MCF 10A (cell line): ENCODE data around the gene GLRX5. TPM values are rescaled to one million over a fixed set of nuclear protein-coding genes. Genes with fewer than 3 reads are reported as not detected.

Experiments used
- BruUV-seq: library from RNA; stranded (reverse); fragments of 400-500 nt; replicated peaks from 2 replicates; lab custom pipeline; 2021; lab: Mats Ljungman, UMichigan
- CTCF ChIA-PET: fragments of 300-600 bp; sonication (Branson Sonifier 250); formaldehyde crosslinking; extraction: SDS; loops from one replicate; lab custom pipeline; 2021; ENCODE audit warnings: antibody characterized with exemption, inconsistent platforms; lab: Yijun Ruan, JAX
- POLR2A ChIA-PET: fragments of 300-600, 350-650 bp; sonication (Branson Sonifier 250); formaldehyde crosslinking; extraction: SDS; loops from one replicate; lab custom pipeline; 2020; ENCODE audit warnings: antibody characterized with exemption, inconsistent platforms; lab: Yijun Ruan, JAX
- DNase-seq: peaks from one replicate; pipeline ENCODE4 v3.0.0-alpha.2; 2018; ENCODE audit not compliant: unreplicated experiment
- H3K27ac Mint-ChIP-seq: one replicate; pipeline ENCODE4 v1.8.0; 2022; ENCODE audit warnings: mild to moderate bottlenecking, low read depth, mixed read lengths; ENCODE audit not compliant: unreplicated experiment
- H3K27me3 Mint-ChIP-seq: one replicate; pipeline ENCODE4 v1.8.0; 2022; ENCODE audit warnings: mixed read lengths; ENCODE audit not compliant: insufficient read depth, unreplicated experiment
- H3K36me3 Mint-ChIP-seq: one replicate; pipeline ENCODE4 v1.8.0; 2022; ENCODE audit warnings: mild to moderate bottlenecking, moderate library complexity, mixed read lengths; ENCODE audit not compliant: insufficient read depth, unreplicated experiment
- H3K4me1 Mint-ChIP-seq: one replicate; pipeline ENCODE4 v1.8.0; 2022; ENCODE audit warnings: mixed read lengths; ENCODE audit not compliant: insufficient read depth, unreplicated experiment
- H3K4me3 Mint-ChIP-seq: one replicate; pipeline ENCODE4 v1.8.0; 2022; ENCODE audit warnings: mild to moderate bottlenecking, moderate library complexity, mixed read lengths; ENCODE audit not compliant: unreplicated experiment
- H3K9me3 Mint-ChIP-seq: one replicate; pipeline ENCODE4 v1.8.0; 2022; ENCODE audit warnings: mixed read lengths; ENCODE audit not compliant: unreplicated experiment
- CTCF ChIP-seq: fragments of 200-600 bp; IDR thresholded peaks from one replicate; pipeline ENCODE4 v1.8.0; 2022; ENCODE audit warnings: antibody characterized with exemption, mild to moderate bottlenecking; ENCODE audit not compliant: unreplicated experiment
- intact Hi-C: fragments of 100-400 bp; cut with micrococcal nuclease; formaldehyde crosslinking; loops from 2 replicates; pipeline ENCODE4 v1.14.1; 2022
- total RNA-seq: library from RNA; stranded (reverse); gene quantifications from 2 replicates; pipeline ENCODE4 v1.2.3, GENCODE V29; 2022

Gene GLRX5
- total RNA-seq, 1 experiment from 2014 or later = 32.2 TPM

GRCh38 chr14:95502381-95502950 lies 32.4 kb upstream of the GLRX5 start:
- no TSS peak for BruUV-seq
- H3K27ac Mint-ChIP-seq = no peak overlapping the region
- intact Hi-C loops = no loop called here
- no peak overlapping the region for H3K4me3 Mint-ChIP-seq
- no peaks in the 10 kb centered on the region for H3K36me3 Mint-ChIP-seq
- no peaks in the 10 kb centered on the region for H3K27me3 Mint-ChIP-seq
- peaks cover 27% of the 10 kb centered on the region for H3K4me1 Mint-ChIP-seq
- POLR2A ChIA-PET = interaction anchor here (0.7 kb wide), 1 partner anchor 15 kb away, joined by 3 read pairs; no protein-coding TSS in a partner anchor
- no peaks in the 10 kb centered on the region for H3K9me3 Mint-ChIP-seq
- CTCF ChIA-PET = interaction anchor here (1.0 kb wide), 2 partner anchors 19 to 60 kb away, joined by 3 read pairs; no protein-coding TSS in a partner anchor
- no peak for DNase-seq
- TF ChIP-seq CTCF = no peak

GRCh38 chr14:95503365-95504134 lies 31.3 kb upstream of the GLRX5 start:
- H3K4me1 Mint-ChIP-seq = peaks cover 37% of the 10 kb centered on the region
- ChIA-PET POLR2A (interaction anchor here (0.6 to 1.9 kb wide), 3 partner anchors 15 to 993 kb away, joined by 3 to 5 read pairs (median 3); no protein-coding TSS in a partner anchor), CTCF (interaction anchor here (0.5 to 1.0 kb wide), 4 partner anchors 20 to 61 kb away, joined by 3 to 5 read pairs (median 4); no protein-coding TSS in a partner anchor)
- H3K36me3 Mint-ChIP-seq = no peaks in the 10 kb centered on the region
- H3K27ac Mint-ChIP-seq = no peak overlapping the region
- no peaks in the 10 kb centered on the region for H3K9me3 Mint-ChIP-seq
- no peak for TF ChIP-seq CTCF
- no peak for DNase-seq
- no peaks in the 10 kb centered on the region for H3K27me3 Mint-ChIP-seq
- H3K4me3 Mint-ChIP-seq = no peak overlapping the region
- intact Hi-C loops = no loop called here
- BruUV-seq = no TSS peak

- CTCF ChIA-PET = interaction anchor here (0.6 to 0.7 kb wide), 3 partner anchors 18 to 23 kb away, joined by 3 to 4 read pairs (median 4); no protein-coding TSS in a partner anchor
- Mint-ChIP-seq H3K27me3 (no peaks in the 10 kb centered on the region), H3K4me3 (no peak overlapping the region), H3K4me1 (peaks cover 38% of the 10 kb centered on the region), H3K27ac (no peak overlapping the region), H3K9me3 (no peaks in the 10 kb centered on the region), H3K36me3 (no peaks in the 10 kb centered on the region)
- intact Hi-C loops = no loop called here
- DNase-seq = peak; percentile 56
- TF ChIP-seq CTCF = no peak
- POLR2A ChIA-PET = interaction anchor here (0.6 to 1.9 kb wide), 4 partner anchors 16 to 993 kb away, joined by 3 to 5 read pairs (median 3); no protein-coding TSS in a partner anchor
- no TSS peak for BruUV-seq
Observed at GRCh38 chr14:95504135-95505029, 30.5 kb upstream of the GLRX5 start.
